GM19238 (cell line): ENCODE measurements around the gene RASGRF1.
"Not testable (repeated sequence)": the region's sequence is repeated elsewhere in the genome, so short reads cannot be mapped to it uniquely, and the experiment has no call there.

Source experiments
- DNase-seq: peaks from one replicate; pipeline ENCODE4 v3.0.0; 2011; ENCODE audit warnings: low spot score; ENCODE audit not compliant: insufficient read length

RASGRF1 gene

DNA sequence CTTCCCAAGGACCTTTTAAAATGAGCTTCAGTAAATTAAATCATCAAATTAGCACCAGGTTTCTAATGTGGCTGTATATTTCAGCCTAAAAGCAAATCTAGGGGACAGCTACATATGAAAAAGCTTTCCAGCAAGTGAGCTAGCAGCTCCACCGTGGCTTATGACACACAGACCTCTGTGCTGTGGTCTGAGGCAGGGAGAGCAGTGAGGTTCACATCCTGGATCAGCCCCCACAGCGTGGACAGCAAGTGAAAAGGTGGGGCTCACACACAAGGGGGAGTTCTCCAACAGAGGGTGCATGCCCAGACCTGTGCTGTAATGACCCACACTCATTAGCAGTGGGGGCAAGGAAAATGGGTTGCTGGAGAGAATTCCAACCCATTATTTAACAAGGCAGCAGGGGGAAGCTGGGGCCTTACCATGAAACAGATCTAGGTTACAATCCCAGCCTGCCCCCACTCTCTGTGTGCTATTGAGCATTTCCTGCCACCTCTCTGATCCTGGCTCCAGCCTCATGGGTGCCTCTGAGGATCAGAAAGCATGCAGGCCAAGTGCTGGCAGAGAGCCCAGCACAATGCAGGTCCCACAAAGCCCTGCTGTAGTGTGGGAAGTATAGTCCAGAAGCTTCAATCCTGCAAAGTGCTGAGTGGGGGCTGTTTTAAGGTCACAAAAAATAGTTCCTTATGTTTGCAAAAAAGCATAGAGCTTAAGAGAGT is 48.2 kb downstream of the RASGRF1 start:
- no peak for DNase-seq

DNA sequence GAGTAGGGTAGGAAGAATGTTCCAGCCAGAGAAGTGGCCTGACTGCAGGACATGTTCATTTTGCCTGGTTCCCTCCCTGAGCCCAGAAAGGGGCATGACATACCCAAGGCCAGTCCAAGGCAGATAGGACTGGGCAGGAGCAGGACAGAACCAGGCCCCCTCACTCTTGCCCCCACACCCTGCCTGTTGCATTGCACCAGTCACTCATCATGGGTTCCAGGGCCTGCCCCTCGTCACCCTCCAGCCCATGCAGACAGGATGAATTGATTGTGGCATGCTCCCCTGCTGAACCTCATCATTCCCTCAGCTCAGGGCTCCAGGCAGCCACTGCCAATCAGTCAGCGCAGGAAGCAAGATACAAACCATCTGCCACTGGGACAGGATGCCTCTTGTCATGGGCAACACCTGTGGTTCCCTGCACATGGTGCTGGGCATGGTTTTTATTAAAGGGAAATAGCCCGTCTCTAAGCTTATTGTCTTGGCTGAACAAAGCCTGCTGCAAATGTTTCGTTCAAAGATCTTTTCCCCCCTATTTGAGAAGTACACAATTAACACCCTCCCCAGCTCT is 48.9 kb downstream of the RASGRF1 start:
- no peak for DNase-seq

DNA sequence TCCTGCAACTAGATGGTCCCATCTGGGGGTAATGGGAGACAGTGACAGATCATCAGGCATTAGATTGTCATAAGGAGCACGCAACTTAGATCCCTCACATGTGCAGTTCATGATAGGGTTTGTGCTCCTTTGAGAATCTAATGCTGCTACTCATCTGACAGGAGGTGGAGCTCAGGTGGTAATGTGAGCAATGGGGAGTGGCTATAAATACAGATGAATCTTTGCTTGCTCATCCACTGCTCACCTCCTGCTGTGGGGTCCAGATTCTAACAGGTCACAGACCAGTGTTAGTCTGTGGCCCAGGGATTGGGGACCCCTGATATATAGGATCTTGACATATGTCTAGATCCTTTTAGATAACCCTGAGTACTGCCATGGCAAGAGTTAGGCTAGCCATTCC is 52.7 kb downstream of the RASGRF1 start:
- DNase-seq = no peak

DNA sequence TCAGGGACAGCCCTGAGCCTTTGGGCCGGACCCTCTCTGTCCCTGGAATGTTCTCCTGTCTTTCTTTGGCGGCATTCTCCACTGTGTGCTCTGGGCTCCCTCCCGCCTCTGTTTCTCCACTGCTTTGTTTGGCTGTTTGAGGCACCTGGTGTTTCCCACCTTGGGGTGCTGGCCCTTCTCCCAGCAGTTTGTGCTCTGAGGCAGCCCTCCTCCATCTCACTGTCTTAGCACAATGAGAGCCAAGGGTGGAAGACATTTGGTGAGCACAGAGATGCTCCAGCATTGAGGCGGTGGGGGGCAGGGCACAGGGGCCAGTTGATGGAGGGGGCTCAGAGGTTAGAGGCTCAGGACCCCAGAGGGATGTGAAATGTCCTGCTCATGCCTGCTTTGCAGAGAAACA is 54.3 kb downstream of the RASGRF1 start:
- DNase-seq = no peak

DNA sequence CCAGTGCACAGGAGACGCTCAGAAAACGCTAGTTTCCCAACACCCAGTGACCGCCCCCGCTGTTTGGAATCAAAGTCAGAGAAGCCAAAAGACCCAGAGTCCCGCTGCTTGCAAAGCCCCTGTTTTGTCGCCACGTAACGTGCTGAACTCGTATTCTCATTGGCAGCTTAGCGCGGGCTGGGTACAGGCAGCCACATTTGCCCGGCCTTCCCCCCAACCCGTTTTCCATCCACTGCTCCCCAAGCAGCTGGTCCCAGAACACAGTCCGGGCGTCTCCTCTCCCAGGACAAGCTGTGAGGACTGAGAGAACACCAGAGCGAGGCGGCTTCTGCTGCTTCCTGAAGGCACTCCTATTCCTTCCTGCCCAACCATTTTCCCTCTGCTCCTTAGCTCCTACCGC is 54.8 kb downstream of the RASGRF1 start:
- no peak for DNase-seq

DNA sequence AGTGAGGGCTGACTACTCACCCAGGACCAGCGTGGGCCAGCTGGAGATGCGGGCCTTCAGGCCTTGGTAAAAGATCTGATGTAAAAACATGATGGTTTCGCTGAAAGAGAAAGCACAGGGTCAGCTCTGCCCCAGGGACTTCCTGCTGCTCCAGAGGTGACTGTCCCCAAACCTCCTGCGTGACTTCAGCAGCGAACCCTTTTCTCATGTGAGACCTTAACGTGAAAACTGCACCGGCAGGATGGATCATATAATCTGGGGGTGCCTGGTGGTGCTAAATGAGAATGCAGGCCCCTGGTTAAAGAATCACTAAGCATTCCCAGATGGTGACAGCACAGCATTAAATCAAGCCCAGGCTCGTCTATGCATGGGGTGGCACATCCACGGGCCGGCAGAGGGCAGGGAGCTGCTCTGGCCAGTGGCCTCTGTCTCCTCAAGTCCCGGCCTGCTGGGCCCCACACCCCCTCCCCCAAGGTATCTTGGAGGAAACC is 55.4 kb downstream of the RASGRF1 start:
- DNase-seq = no peak

DNA sequence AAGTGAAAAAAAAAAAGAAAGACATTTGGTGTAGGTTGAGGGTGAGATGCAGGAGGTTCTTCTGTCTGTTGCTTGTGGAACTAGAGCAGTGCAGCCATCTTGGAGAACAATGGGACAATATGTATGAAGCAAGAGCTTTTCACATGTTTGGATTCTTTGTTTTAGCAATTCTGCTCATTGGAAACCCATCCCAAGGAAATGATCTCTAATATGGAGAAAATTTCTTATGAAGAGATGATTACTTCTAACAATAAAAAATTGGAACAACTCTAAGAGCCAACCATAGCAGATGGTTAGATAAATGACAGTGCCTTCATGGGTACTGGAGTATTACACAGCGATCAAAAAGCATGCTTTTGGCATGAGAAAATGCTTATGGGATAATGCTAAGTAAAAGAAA is 56.3 kb downstream of the RASGRF1 start:
- DNase-seq = no peak

DNA sequence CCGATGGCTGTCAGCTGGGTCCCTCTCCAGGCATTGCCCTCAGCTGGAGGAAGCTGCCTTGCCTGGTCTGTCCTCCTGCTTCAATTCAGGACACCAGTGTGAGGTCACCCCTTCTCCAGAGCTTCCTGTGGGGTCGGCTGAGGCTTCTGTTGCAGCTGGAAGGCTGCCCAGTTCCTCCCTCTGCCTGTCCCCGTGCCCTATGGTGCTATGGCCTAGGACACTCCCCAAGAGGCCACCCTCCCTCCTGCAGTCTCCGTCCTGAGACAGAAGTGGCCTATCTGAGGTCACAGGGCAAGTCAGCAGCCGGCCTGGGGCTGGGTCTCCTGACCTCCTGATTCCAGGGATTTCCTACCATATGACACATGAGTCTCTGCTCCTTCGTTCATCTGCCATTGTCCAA is 57.9 kb downstream of the RASGRF1 start:
- no peak for DNase-seq

DNA sequence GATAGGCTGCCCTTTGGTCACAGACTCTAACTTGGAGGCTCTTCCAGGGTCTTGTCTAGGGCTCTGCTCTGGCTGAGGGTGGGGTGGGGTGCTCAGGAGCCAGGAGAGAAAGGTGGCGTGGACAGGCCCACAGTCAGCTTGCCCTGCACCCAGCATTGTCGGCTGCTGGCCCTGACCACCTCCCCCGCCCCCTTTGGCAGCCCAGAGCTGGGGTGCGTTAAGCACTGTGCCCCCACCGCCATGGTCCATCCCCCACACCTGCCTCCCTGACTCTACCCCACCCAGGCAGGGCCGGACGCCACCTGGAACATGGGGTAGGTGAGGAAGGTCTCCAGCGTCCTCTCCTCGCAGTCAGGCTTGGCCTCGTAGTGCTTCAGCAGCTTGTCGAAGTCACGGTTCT is 58.8 kb downstream of the RASGRF1 start:
- no peak for DNase-seq

DNA sequence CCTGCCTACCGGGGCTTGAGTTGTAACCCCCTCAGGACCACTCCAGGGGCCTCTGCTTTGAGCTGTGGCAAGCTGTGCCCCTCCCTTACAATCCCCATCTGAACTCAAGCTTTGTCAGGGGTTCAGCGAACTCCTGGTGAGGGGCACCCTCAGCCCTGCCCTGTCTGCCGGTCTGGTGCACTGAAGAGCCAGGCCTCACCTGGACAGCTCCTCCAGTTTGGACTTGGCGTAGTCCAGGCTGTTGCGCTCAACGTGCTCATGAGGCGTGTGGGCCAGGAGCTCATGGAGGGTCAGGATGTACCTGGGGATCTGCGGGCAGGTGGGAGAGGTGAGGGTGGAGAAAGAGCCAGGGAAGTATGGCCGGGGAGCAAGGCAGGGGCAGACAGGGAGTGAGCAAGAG is 59.4 kb downstream of the RASGRF1 start:
- DNase-seq = no peak

DNA sequence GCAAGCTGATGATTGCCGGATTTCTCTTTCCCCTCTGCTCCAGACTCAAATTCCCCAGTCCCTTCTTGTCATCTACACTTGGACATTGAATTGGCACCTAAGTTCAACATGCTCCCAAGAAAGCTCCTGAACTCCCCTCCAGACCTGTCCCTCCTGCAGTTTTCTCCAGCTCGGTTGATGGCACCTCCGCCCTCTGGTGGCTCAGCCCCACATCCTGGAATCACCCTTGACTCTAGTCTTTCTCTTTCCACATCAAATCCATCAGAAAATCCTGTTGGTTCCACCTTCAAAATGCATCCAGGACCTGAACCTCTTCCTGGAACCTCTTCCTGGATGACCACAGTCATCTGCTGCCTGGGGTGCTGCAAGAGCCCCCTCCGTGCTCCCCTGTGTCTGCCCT is 60.1 kb downstream of the RASGRF1 start:
- no peak for DNase-seq

DNA sequence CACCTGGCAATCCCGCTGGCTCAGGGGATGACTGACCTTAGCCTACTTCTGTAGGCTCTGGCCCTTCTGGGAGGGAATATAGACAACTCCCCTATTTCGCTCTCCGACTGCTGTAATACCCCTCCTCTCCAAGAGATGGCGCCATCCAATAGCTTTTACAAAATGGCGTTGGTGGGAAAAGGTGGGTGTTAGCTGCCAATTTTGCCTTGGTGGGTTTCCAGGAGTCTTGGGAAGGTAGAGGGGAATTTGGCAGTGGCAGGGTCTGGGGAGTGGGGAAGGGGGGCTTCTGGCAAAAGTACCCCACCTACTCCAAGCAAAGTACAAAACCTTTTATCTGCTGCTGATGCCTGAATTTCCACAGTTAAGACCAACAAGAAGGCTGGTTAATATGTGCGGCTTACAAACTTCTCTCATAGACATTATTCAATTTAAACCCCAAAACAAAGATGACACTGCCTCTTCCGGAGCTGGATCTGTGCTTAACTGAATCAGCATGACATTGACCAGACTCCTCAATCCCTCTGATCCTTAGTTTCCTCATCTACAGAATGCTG is 62.1 kb downstream of the RASGRF1 start:
- peak; percentile 30 for DNase-seq

DNA sequence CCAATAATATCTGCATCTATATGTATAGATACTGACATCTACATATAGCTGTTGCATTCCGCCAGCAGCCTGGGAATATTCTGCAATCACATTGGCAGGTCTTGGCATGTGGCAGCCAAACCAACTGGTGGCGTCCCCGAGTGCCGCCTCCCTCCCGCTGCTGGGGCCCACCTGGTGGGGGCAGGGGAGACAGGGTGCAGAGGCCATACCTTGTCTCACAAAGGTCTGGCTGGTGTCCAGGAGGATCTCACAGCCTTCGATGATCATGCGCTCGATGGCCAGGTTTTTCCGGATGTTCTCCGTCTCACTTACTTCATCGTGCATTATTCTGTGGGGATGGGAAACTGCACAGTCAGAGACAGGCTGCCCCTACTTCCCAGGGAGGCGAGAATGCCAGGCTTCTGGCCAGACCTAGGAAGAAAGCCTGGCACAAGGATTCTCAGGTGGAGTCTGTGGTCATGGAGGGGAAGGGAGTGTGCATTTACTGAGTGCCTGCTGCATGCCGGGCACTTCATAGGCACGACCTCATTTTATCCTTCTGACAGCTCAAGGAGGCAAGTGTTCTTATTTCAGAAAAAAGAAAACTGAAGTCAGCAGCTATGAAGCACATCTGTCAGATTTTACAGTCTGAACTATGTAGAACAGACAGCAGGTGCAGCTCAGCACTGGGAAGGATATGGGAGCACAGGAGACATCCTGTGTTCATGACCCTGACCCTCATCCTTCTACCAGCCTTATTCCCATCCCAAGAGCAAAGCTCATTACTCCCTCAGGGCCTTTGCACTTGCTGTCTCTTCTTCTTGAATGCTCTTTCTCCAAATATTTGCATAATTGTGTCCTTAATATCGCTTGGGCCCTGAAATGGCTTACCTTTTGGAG is 62.8 kb downstream of the RASGRF1 start:
- DNase-seq = no peak

DNA sequence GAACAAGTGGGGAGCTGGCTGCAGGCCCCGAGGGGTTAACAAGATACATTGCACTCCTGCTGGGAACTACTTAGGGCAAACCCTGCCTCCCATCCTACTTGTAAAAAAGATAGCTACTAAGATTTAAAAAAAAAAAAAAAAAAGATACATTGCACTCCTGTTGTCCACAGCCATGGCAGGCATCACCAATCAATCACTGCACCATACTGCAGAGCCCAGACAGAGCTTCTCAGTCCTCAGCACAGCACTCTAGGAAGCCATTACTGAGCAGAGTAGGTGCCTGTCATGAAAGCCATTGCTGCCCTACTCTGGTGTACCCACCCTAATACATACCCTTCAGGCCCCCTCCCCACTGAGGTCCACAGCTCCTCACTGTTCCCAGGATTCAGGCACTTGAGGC is 64.8 kb downstream of the RASGRF1 start:
- DNase-seq = no peak

DNA sequence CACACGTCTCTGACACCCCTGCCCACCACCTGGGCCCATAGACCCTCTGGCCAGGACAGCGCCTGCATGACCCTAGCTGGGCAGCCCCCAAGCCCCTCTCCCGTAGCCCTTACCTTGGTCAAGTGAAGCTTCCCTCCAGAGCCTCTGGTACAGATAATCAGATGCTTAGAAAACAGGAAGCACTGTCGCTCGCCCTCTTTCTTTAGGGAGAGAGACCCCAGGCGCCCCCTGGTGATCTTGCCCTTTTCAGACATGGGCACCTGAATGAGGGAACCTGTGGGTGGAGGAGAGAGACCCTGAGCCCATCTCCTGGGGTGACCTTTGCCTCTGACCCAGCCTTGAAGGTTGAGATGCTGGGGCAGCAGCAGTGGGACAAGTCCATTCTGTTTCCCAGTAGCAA is 65.4 kb downstream of the RASGRF1 start:
- DNase-seq = no peak

DNA sequence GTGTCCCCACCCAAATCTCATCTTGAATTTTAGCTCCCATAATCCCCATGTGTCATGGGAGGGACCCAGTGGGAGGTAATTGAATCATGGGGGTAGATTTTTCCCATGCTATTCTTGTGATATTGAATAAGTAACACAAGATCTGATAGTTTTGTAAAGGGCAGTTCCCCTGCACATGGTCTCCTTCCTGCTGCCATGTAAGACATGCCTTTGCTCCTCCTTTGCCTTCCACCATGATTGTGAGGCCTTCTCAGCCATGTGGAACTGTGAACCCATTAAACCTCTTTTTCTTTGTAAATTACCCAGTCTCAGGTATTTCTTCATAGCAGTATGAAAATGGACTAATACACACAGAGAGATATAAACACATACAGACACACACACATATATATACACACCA is 66.1 kb downstream of the RASGRF1 start:
- DNase-seq = not testable (repeated sequence)

DNA sequence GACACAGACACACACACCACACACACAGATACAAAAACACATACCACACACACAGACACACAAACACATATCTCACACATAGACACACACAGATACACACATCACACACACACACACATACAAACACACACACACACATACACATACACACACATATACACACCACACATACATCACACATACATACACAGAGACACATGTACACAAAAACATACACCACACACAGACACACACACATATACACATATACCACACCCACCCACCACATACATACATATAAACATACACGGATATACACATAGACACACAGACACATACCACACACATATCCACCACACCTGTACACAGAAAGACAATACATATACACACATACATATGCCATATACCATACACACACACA is 66.7 kb downstream of the RASGRF1 start:
- DNase-seq = no peak

DNA sequence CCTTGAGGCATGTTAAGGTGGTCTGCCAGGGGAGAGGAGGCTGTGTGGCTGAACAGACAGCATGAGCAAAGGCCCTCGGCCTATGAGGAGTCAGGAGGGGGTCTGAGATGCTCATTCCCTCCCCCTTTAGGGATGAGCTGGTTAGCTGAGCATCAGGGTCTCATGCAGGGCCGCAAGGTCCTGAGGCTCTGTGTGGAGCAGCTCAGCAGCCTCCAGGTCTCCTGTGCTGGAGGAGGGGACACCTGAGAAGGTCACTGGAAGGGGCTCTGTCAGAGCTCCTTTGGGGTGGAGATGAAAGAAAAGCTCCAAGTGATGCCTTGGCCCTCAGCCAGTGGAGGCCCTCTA is 67.1 kb downstream of the RASGRF1 start:
- DNase-seq = no peak

DNA sequence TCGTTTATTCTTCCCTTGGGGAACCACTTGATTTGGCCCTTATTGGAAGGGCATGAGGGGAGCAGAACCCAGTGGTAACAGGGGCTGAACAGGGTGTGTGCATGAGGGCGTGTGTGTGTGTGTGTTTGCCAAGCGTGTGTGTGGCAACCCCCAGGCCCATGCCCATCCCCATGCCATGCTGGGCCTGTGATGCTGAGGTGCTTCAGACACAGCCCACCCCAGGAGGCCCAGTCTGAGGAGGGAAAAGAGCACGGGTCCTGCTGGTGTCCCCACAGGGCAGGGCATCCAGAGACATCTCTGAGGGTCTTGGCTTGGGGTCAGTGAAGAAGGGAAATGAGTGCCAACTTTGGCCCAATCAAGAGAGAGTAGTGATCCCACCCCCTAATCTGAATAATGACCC is 71.6 kb downstream of the RASGRF1 start:
- no peak for DNase-seq

DNA sequence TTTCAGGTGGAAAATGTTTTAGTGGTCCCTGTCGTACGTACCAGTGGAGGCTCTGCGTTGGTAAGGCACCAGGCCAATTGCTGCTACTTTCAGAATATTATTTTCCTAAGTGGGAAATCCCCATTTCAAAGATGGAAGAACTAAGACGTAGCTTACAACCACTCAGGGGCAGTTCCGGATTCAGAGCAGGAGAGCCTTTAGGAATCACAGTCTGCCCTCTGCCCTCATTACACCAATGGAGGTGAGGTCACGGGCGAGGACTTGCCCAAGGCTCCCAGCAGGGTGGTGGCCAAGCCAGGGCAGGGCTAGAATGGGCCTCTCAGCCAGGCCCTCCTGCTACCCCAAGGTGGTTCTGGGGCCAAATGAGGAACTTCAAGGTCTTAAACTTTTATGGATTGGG is 72.6 kb downstream of the RASGRF1 start:
- no peak for DNase-seq

DNA sequence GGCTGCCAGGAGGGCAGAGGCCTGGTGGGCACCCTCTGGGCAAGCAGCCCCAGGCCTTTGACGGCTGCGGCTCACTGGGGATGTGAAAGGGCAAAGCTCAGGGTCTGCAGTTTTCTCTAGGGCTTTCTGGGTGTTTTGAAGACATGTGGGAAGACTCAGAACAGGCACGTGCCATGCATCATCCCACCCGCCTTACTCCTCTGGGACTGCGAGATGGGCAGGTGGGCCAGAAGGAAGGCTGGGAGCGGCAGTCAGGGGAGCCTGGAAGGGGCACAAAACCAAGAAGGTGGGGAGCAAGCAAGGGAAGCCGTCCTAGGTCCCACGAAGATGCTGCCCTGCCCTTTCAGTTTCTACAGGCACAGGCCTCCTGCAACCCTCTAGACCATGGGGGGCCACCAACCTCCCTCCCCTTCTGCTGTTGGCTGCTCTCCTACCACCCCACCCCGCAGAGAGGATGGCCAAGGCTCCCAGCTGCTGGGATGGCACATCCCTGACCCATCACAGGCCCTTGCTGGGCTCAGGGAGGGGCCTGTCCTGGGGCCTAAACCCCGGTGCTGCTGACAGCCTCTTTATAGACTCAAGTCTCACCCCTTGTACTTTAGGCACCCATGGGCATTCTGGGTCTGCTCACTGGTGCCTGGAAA is 73.9 kb downstream of the RASGRF1 start:
- DNase-seq = no peak

DNA sequence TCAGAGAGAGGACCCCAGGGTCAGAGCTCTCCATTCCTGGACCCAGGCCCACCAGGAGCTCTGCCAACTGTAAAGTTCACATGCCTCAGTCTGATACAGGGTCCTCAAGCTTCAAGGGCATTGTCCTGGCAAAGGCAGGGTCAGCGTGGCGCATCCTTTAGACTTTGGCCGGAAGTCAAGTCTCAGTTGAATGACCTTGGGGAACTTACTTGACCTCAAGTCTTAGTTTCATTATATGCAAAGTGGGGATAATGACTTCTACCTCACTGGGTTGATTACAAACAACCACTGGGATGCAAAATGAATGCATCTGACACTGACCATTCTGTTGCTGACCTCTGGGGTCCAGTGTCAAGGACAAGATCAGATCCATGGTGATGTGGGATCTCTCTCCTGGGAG is 75.2 kb downstream of the RASGRF1 start:
- DNase-seq = no peak
